GM23248 (cell line): Measurements from ENCODE around the gene LCE1C.

Source experiments
- EZH2 ChIP-seq: fragments of 200-600 bp; sonication (generic); IDR thresholded peaks from 2 replicates; pipeline ENCODE4 v1.6.1; 2018; ENCODE audit warnings: antibody characterized with exemption, mild to moderate bottlenecking; ENCODE audit not compliant: insufficient read depth, poor library complexity, severe bottlenecking
- EZH2phosphoT487 ChIP-seq: fragments of 200-600 bp; sonication (generic); IDR thresholded peaks from 2 replicates; pipeline ENCODE4 v1.6.1; 2018; ENCODE audit warnings: antibody characterized with exemption, moderate library complexity, mild to moderate bottlenecking, low read depth; ENCODE audit not compliant: insufficient read depth

DNA sequence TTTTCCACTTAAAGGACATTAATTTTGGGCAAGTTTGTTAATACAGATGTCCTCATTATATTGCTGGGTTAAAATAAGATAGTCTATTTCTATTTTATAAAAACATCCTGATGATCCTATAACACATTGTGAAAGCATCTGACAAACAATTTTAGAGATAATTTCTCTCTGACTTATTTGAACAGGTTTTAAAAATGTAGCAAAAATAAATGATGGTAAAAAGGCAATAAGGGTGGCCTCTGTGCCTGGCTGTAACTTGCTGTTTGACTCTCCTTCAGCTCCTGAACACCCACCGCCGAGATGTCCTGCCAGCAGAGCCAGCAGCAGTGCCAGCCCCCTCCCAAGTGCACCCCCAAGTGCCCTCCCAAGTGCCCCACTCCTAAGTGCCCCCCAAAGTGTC is 20.7 kb upstream of the LCE1C start, which contains the start of gene LCE1A:
- TF ChIP-seq EZH2 = no peak
- TF ChIP-seq EZH2phosphoT487 = no peak
